HG02798 (cell line): ENCODE data around the gene ILF3.
"Not testable (repeated sequence)": the region's sequence is repeated elsewhere in the genome, so short reads cannot be mapped to it uniquely, and the experiment has no call there.

ENCODE experiments used
- ATAC-seq: cut with Tn5 transposase; IDR thresholded peaks from one replicate; pipeline ENCODE4 v1.9.1; 2021; ENCODE audit warnings: mild to moderate bottlenecking; ENCODE audit not compliant: unreplicated experiment, poor library complexity

The ILF3 gene

GRCh38 chr19:10670876-10671804, 17.0 kb downstream of the ILF3 start:
- no peak for ATAC-seq

- ATAC-seq = not testable (repeated sequence)
Observed at GRCh38 chr19:10671922-10672321, 17.8 kb downstream of the ILF3 start.

DNA sequence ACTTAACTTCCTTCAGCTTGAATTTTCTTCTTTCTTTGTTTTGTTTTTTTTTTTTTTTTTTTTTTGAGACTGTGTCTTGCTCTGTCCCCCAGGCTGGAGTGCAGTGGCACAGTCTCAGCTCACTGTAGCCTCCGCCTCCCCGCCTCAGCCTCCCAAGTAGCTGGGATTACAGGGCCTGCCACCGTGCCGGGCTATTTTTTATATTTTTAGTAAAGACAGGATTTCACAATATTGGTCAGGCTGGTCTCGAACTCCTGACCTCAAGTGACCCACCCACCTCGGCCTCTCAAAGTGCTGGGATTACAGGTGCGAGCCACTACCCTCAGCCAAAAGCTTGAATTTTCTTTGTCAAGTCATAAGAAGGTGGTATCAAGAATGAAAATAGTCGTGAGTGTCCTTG, 21.1 kb downstream of the ILF3 start:
- ATAC-seq = not testable (repeated sequence)

- ATAC-seq = no peak
Observed at GRCh38 chr19:10677751-10678150, 23.6 kb downstream of the ILF3 start.

- no peak for ATAC-seq
Observed at GRCh38 chr19:10678813-10679212, 24.7 kb downstream of the ILF3 start.

DNA sequence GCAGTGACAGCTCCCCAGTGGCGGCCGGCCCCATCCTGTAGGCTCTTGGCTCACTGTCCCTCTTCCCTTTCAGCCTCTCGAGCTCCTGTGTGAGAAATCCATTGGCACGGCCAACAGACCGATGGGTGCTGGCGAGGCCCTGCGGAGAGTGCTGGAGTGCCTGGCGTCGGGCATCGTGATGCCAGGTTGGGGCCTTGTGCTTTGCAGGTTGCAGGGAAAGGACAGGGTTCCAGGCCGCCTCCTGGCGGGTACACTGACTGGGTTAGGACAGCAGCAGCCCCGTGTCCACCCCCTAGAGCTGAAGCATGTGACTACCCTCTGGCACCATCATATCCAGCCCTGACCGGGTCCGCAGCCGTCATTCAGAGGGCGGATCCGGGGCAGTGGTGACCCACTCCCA, 25.6 kb downstream of the ILF3 start:
- ATAC-seq = no peak

GRCh38 chr19:10680545-10681135, 26.5 kb downstream of the ILF3 start:
- ATAC-seq = no peak

GRCh38 chr19:10681658-10682057, 27.5 kb downstream of the ILF3 start:
- no peak for ATAC-seq

- ATAC-seq = no peak
Observed at GRCh38 chr19:10682397-10683063, 28.4 kb downstream of the ILF3 start.

GRCh38 chr19:10683064-10683426, 28.9 kb downstream of the ILF3 start:
- no peak for ATAC-seq

GRCh38 chr19:10683582-10683981, 29.4 kb downstream of the ILF3 start:
- ATAC-seq = no peak

DNA sequence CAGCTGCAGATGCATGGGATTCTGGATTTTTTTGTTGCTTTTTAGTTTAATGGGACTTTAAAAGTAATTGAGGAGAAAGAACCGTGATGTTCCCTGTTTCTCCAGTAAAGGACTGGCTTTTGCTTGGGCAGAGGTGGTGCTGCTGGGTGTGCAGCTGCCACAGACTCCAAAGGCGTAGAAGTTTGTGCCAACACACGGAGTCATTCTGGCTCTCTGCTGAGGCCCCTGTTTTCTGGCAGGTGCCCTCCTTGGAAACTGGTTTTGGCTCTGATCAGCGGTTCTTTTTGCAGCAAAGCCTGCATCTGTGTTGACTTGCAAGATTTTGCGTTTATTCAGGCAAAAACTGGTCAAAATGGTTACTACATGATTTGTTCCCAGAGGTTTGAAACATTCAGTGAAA, 31.1 kb downstream of the ILF3 start:
- no peak for ATAC-seq

GRCh38 chr19:10686193-10686592, 32.0 kb downstream of the ILF3 start:
- no peak for ATAC-seq

DNA sequence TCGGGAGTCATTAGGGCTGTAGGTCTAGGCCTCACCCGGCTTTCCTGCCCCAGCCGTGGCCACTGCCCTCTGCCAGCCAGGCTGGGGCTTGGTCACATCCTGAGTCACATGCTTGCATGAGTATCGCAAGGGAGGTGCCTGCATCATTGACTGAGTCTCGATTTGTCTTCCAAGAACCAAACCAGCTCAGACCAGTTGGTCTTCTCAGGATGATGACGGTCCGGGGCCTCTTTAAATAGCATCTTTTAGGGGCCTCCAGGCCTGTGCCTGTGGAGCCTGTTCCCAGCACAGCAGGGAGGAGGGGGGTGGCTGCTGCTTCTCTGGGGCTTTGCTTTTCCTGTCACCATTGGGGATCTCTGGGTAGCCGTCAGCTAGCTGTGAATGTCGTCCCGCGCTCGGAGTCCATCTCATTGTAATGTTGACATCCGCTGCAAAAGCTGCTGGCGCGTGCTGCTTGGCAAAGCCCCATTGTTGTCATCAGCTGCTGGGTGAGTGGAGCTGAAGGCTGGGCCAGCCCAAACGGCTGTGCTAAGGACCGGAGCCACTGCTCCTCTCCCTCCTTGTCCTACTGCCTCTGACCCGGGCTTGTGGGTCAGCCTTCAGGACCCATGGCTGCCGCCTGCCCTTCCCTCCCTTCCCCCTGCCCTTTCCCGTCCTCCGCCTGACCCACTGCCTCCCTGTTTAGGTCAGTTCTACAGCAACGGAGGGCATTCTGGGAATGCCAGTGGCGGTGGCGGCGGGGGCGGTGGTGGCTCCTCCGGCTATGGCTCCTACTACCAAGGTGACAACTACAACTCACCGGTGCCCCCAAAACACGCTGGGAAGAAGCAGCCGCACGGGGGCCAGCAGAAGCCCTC, 32.7 kb downstream of the ILF3 start:
- ATAC-seq = no peak

GRCh38 chr19:10687518-10688288, 33.6 kb downstream of the ILF3 start:
- ATAC-seq = no peak

- ATAC-seq = no peak
Observed at GRCh38 chr19:10688545-10689280, 34.6 kb downstream of the ILF3 start.

GRCh38 chr19:10690341-10690781, 36.2 kb downstream of the ILF3 start:
- ATAC-seq = no peak

GRCh38 chr19:10691178-10691881, 37.2 kb downstream of the ILF3 start:
- no peak for ATAC-seq
